Renal cortex interstitium (tissue), 11 donors: ENCODE measurements around the gene ADORA3. TPM values are rescaled to one million over a fixed set of nuclear protein-coding genes. Genes with fewer than 3 reads are reported as not detected.

Source experiments
- DNase-seq, 11 donors: peaks; one replicate each; pipeline ENCODE4 v3.0.0-alpha.2; 2013; ENCODE audit warnings: low read depth in 9 of 11, low spot score in 4 of 11; ENCODE audit errors: extremely low read depth in 1 of 11
- polyA plus RNA-seq, 3 donors: library from polyadenylated mRNA; unstranded; fragments of 120-200 nt; gene quantifications; one replicate each; pipeline ENCODE4 v1.2.1, GENCODE V29; 2013; ENCODE audit not compliant: insufficient read length in 3 of 3

ADORA3 gene
- polyA plus RNA-seq, 3 donors: 0.50 to 1.1 (median 0.50) TPM

DNA sequence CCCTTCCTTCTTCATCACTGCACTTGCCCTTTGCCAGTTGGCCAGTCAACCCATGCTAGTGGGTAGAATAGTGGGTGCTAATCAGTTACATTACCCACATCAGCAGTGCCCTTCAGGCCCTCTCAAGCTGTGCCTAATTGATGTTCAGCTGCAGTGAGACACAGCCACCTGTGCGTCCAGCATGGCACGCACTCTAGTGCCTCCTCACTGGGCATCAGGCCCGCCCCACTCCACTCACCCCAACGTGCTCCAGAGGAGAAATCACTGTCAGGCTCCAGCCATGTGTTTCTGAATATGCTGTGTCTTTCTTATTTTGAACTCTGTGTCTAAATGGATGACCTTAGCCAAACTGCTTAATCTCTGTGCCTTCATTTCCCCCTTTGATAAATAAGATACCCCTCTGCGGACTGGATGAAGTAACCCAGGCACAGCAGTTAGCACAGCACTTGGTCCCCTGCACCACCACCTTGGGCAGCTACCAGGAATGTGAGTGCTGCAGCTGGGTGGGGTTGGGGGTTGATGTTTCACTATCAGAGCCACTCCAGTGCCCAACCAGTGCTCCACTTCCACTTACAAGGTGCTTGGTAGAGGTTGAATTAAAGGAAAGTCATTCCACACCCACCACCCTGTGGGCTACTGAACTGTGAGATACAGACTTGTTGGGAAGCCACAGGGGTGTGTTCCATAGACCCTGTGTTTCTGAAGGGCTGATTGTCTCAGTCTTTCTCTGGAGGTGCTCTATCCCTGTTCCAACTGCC, 8.9 kb upstream of the ADORA3 start:
- DNase-seq: no peak

DNA sequence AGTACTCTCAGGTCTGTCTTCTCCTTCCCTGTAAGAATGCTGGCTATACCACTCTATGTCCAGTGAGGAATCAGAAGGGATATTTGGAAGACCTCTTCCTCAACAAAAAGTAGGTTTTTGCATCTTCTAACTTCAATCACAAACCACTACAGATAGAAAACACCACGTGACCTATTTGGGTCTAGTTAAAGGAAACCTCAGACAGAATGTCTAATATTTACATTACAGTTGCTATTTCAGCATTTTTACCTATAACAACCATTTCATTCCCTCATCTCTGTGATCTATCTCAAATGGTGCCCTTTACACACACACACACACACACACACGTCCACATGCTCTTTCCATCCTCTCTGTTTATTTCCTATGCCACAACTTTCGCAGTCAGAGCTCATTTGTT, 7.9 kb upstream of the ADORA3 start:
- DNase-seq: no peak

DNA sequence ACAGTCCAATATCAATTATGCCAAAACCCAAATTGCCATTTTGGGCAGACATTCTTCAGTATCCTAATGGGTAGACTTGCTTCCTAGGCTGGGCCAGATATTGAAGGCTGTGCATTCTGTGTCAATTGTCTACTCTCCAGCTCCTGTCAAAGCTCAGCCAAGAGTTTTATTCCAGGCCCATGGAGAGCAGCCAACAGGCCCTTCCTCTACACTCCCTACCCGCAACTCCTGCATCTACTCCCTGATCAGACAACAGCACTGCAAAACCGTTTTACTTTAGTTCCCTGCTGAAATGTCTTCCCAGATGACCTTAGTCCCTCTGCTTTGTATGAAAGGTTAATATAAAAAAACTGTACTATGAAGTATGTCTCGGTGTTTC, 6.6 kb upstream of the ADORA3 start:
- DNase-seq: no peak

DNA sequence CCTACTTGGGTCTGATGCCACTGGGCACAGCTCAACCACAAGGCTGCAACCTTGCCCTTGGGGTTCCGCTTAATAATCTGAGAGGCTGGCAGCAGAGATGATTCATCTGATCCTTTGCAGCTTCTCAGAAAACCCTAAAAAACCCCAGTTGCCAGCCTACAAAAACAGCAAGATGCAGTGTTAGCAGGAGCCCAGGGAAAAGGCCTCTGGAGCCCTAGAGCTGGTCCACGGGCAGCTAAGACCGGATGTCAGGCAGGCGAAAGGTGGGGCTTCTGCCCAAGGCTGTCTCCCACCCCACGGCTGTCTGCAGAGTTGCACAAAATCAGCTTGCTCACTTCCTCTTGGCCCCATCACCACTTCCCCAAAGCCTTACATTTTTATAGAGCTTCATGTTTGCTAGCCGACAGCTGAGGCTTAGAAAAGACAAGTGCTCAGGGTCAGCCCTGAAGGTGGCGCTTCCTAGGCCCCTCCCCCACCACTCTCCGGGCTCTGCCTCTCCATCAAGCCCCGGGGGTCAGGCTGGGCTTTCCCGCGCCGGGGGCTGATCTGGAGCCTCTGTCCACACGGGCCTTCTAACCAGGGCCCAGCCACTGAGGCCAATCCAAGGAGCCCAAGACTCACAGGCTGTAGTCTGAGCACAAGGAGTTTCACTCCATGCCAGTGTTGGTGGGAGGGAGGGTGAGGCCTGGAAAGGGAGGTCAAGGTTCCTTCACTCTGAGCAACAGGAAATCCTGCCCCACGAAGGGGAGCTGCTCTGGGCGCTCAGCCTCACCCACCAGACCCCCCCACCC, 4.2 kb upstream of the ADORA3 start:
- DNase-seq: peak in 5 of 11 donors; percentile 44 to 79 (median 66)

DNA sequence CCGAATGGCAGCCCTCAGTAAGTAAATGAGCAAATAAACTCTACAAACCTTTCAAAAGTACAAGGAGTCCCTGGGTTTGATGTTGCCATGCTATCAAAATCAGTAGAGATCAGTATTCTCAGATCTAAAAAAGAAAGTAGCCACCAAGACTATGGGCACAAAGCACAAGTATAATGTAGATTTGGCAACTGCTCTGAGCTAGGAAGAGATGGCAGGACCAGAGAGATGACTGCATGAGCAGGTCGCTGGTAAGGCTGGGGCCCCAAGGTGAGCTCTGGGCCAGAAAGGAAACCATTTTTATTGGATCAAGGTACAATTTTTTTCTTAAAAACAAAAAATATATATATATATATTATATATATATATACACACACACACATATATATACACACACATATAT, 3.1 kb upstream of the ADORA3 start:
- DNase-seq: no peak

- no peak for DNase-seq
Measured at GRCh38 chr1:111505641-111506119, 2.2 kb upstream of the ADORA3 start.

- no peak for DNase-seq
Measured at GRCh38 chr1:111504097-111504496, 664 bp upstream of the ADORA3 start.

GRCh38 chr1:111501645-111502044, 1.8 kb downstream of the ADORA3 start:
- no peak for DNase-seq

DNA sequence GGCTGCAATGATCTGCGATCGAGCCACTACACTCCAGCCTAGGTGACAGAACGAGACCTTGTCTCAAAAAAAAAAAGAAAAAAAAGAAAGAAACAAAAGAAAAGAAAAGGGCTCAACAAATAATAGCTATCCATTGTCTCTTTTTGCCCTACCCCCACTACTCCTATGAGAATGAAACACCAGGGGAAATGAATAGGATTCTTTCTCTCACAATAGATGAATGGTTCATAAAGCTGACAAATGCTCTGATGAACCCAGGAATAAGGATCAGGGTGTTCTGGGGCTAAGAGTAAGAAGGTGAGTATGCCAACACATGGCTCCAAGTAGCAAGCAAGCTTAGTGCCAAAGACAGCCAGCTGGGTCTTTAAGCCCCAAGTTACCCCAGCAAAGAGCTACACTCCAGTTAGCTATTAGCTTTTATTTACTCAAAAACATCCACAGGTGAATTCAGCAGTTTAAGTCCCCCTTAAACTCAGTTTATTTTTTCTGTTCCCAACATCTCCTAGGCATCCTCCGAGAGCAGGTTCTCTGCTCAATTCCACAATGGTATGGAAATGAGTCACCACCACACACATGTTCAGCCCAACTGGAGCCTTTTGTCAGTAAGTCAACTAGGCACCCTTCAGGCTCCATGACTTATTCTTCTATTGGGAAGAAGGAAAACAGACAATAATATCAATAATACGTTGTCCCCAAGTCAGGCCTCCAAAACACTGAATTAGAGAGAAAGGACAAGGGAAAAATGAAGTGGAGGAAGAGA, 4.2 kb downstream of the ADORA3 start:
- no peak for DNase-seq

DNA sequence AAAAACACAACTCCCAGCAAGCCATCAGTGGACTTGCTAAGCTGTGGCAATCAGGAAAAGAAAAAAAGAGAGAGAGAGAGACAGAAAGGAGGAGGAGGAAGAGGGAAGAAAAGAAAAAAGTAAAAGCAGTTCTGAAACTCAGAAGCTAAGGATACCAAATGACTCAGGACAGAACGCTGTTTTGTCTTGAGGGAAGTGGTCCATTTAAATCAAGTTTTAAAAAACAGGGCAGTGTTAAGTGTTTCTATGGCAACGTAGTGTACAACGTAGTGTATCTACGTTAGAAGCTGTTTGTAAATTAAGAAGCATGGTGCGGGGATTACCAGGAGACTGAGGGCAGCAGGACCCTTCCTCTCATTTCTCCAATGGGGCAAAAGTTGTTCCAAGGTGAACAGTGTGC, 5.8 kb downstream of the ADORA3 start:
- DNase-seq: no peak

- no peak for DNase-seq
Measured at GRCh38 chr1:111496398-111496797, 7.0 kb downstream of the ADORA3 start.

- DNase-seq: no peak
Measured at GRCh38 chr1:111491070-111491469, 12.4 kb downstream of the ADORA3 start.

DNA sequence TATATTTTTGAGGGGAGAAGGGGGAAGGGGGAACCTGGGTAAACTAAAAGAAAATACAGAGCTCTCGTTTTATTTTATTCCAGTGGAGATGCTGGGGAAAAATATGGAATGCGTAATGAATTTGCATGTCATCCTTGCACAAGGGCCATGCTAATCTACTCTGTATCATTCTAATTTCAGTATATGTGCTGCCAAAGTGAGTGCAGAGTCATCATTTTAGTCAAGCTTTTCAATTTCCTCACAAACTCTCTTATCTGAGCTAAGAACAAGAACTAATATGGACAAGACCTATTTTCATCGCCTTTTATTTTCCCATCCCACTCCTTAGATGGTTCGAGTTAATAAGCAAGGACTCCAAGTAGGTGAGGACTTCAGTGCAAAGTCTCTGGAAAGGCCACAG, 13.2 kb downstream of the ADORA3 start:
- DNase-seq: no peak

GRCh38 chr1:111489604-111490003, 13.8 kb downstream of the ADORA3 start:
- DNase-seq: no peak

GRCh38 chr1:111488669-111489068, 14.8 kb downstream of the ADORA3 start:
- DNase-seq: no peak

DNA sequence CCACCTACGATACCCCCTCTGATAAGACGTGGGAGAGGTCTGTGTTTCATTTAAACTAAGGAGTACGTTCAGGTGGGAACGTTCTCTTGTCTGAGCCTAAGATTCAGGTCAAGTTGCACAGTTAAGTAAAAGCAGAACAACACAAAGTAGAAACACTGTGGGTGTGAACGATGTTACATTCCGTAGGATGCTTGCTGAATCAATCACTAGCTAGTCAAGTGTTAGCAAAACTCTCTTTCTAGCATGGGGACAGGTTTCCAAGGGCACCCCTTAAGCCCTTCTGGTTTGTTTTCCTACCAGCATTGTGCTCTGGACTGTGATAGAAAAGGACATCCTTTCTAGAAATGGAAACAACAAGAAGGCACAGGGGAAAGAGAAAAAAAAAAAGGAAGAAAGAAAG, 16.3 kb downstream of the ADORA3 start:
- no peak for DNase-seq

GRCh38 chr1:111486431-111486830, 17.0 kb downstream of the ADORA3 start:
- no peak for DNase-seq

GRCh38 chr1:111484391-111485026, 18.9 kb downstream of the ADORA3 start:
- DNase-seq: no peak

- no peak for DNase-seq
Measured at GRCh38 chr1:111483876-111484275, 19.6 kb downstream of the ADORA3 start.
